GM21723 (cell line): Measurements from ENCODE around the gene CEP55.
"Not testable (repeated sequence)": the region's sequence is repeated elsewhere in the genome, so short reads cannot be mapped to it uniquely, and the experiment has no call there.

Experiments used
- ATAC-seq: cut with Tn5 transposase; IDR thresholded peaks from one replicate; pipeline ENCODE4 v1.9.1; 2021; ENCODE audit warnings: mild to moderate bottlenecking, moderate library complexity; ENCODE audit not compliant: unreplicated experiment

The CEP55 gene

GRCh38 chr10:93496322-93497041, at the start of gene CEP55:
Gene CEP55, plus strand, starts transcription at chr10:93496612. Its CDS starts 3,440 bp downstream, at chr10:93500052.
- ATAC-seq: peak; percentile 97

GRCh38 chr10:93447019-93447418, 49.4 kb upstream of the CEP55 start:
- ATAC-seq: no peak

- ATAC-seq: no peak
These were observed 48.4 kb upstream of the CEP55 start for GRCh38 chr10:93447970-93448369.

- ATAC-seq: no peak
These were observed 45.0 kb upstream of the CEP55 start for GRCh38 chr10:93451244-93451947.

- ATAC-seq: no peak
These were observed 44.3 kb upstream of the CEP55 start for GRCh38 chr10:93452143-93452542.

GRCh38 chr10:93454146-93454545, 42.3 kb upstream of the CEP55 start:
- ATAC-seq: no peak

GRCh38 chr10:93454736-93455135, 41.7 kb upstream of the CEP55 start:
- ATAC-seq: no peak

GRCh38 chr10:93456480-93456879, 39.9 kb upstream of the CEP55 start:
- no peak for ATAC-seq

- no peak for ATAC-seq
These were observed 38.9 kb upstream of the CEP55 start for GRCh38 chr10:93457511-93457910.

GRCh38 chr10:93458821-93459257, 37.6 kb upstream of the CEP55 start:
- no peak for ATAC-seq

- ATAC-seq: no peak
These were observed 36.9 kb upstream of the CEP55 start for GRCh38 chr10:93459466-93459865.

GRCh38 chr10:93461109-93461806, 35.2 kb upstream of the CEP55 start:
- no peak for ATAC-seq

- no peak for ATAC-seq
These were observed 34.6 kb upstream of the CEP55 start for GRCh38 chr10:93461807-93462178.

GRCh38 chr10:93462371-93462770, 34.0 kb upstream of the CEP55 start:
- no peak for ATAC-seq

GRCh38 chr10:93462881-93463280, 33.5 kb upstream of the CEP55 start:
- no peak for ATAC-seq

- no peak for ATAC-seq
These were observed 32.5 kb upstream of the CEP55 start for GRCh38 chr10:93463723-93464476.

- ATAC-seq: no peak
These were observed 31.5 kb upstream of the CEP55 start for GRCh38 chr10:93464776-93465388.

GRCh38 chr10:93465806-93466675, 30.4 kb upstream of the CEP55 start:
- ATAC-seq: no peak

GRCh38 chr10:93467635-93468034, 28.8 kb upstream of the CEP55 start:
- not testable (repeated sequence) for ATAC-seq
